Colonic mucosa (tissue), 4 donors: ENCODE results near the gene OR5D16. TPM values are rescaled to one million over a fixed set of nuclear protein-coding genes. Genes with fewer than 3 reads are reported as not detected.

Source experiments
- DNase-seq: peaks from one replicate; pipeline ENCODE4 v3.0.0-alpha.2; 2020
- H3K27ac ChIP-seq: fragments of 200-600 bp; one replicate; pipeline ENCODE4 v1.8.0; 2021
- H3K27me3 ChIP-seq: fragments of 200-600 bp; one replicate; pipeline ENCODE4 v1.8.0; 2021
- H3K36me3 ChIP-seq: fragments of 200-600 bp; one replicate; pipeline ENCODE4 v1.8.0; 2021
- H3K4me1 ChIP-seq: fragments of 200-600 bp; one replicate; pipeline ENCODE4 v1.8.0; 2021; ENCODE audit warnings: mild to moderate bottlenecking
- H3K4me3 ChIP-seq: fragments of 200-600 bp; one replicate; pipeline ENCODE4 v1.8.0; 2021
- H3K9ac ChIP-seq, 2 donors: one replicate each; pipeline ENCODE4 v1.7.0; 2013; ENCODE audit warnings: control low read depth in 2 of 2, low read depth in 2 of 2, low read length in 2 of 2
- H3K9me3 ChIP-seq: fragments of 200-600 bp; one replicate; pipeline ENCODE4 v1.8.0; 2021
- CTCF ChIP-seq: fragments of 200-600 bp; IDR thresholded peaks from one replicate; pipeline ENCODE4 v1.8.0; 2022; ENCODE audit warnings: antibody characterized with exemption, mild to moderate bottlenecking
- intact Hi-C: fragments of 100-400 bp; cut with DNase I; formaldehyde crosslinking; loops from one replicate; pipeline ENCODE4 v1.14.1; 2022
- total RNA-seq, 2 donors: library from RNA; stranded (reverse); fragmentation: NEBNext Ultra II Directional in 1 of 2; extraction: Animal tissue kit (Norgen Biotek cat#: 25700) in 1 of 2; gene quantifications; one replicate each; pipeline ENCODE4 v1.2.1, GENCODE V29; 2021
- donor health status: healthy.
- donor health status: DM: no; HTN: no; CAD: no.
- donor health status: DM: no; HTN: no; CAD: no.

The OR5D16 gene
- total RNA-seq, 2 donors from 2014 or later = not detected

GRCh38 chr11:55811067-55811466, 27.5 kb upstream of the OR5D16 start, which contains the start of gene OR5L1:
TSS of gene OR5L1 (plus strand) at chr11:55811367. CDS start at chr11:55811467, 100 bp downstream.
- Histone ChIP-seq H3K9ac (no peak within 1 kb of the TSS), H3K4me3 (no peak within 1 kb of the TSS), H3K36me3 (no peaks in the 10 kb centered on the region), H3K9me3 (no peaks in the 10 kb centered on the region), H3K27ac (no peak within 1 kb of the TSS), H3K4me1 (no peaks in the 10 kb centered on the region), H3K27me3 (no peaks in the 10 kb centered on the region)
- intact Hi-C loops = no loop called here
- DNase-seq = no peak
- TF ChIP-seq CTCF = no peak

- Histone ChIP-seq H3K4me1 (no peaks in the 10 kb centered on the region), H3K9ac (no peak within 1 kb of the TSS), H3K27ac (no peak within 1 kb of the TSS), H3K27me3 (no peaks in the 10 kb centered on the region), H3K36me3 (no peaks in the 10 kb centered on the region), H3K9me3 (no peaks in the 10 kb centered on the region), H3K4me3 (no peak within 1 kb of the TSS)
- TF ChIP-seq CTCF = no peak
- intact Hi-C loops = no loop called here
- DNase-seq = no peak
These were observed 19.2 kb upstream of the OR5D16 start, which contains the start of gene OR5D18 for GRCh38 chr11:55819330-55819729. TSS of gene OR5D18 (plus strand) at chr11:55819630. CDS start at chr11:55819630, 0 bp downstream.

- H3K27ac ChIP-seq = no peak within 1 kb of the TSS
These were observed 11.6 kb upstream of the OR5D16 start, which contains the start of gene OR5L2 for GRCh38 chr11:55826919-55827318. TSS of gene OR5L2 (plus strand) at chr11:55827219. CDS start at chr11:55827219, 0 bp downstream.

GRCh38 chr11:55847453-55847852, 8.9 kb downstream of the OR5D16 start:
- Histone ChIP-seq H3K4me3 (no peak overlapping the region), H3K4me1 (no peaks in the 10 kb centered on the region), H3K9ac (no peak overlapping the region), H3K27me3 (no peaks in the 10 kb centered on the region), H3K27ac (no peak overlapping the region), H3K9me3 (no peaks in the 10 kb centered on the region), H3K36me3 (no peaks in the 10 kb centered on the region)
- no peak for DNase-seq
- TF ChIP-seq CTCF = no peak
- intact Hi-C loops = no loop called here

More at GRCh38 chr11:55826919-55827318, 11.6 kb upstream of the OR5D16 start, which contains the start of gene OR5L2:
- no peak for TF ChIP-seq CTCF
- intact Hi-C loops = no loop called here
- DNase-seq = no peak
- Histone ChIP-seq H3K36me3 (no peaks in the 10 kb centered on the region), H3K4me3 (no peak within 1 kb of the TSS), H3K9me3 (no peaks in the 10 kb centered on the region), H3K4me1 (no peaks in the 10 kb centered on the region), H3K27me3 (no peaks in the 10 kb centered on the region), H3K9ac (no peak within 1 kb of the TSS)

- no peak overlapping the region for H3K4me3 ChIP-seq
- H3K9me3 ChIP-seq = no peaks in the 10 kb centered on the region
- H3K27ac ChIP-seq = no peak overlapping the region
- H3K27me3 ChIP-seq = no peaks in the 10 kb centered on the region
- H3K9ac ChIP-seq = no peak overlapping the region
- no peak for DNase-seq
- intact Hi-C loops = no loop called here
- TF ChIP-seq CTCF = no peak
- no peaks in the 10 kb centered on the region for H3K4me1 ChIP-seq
- no peaks in the 10 kb centered on the region for H3K36me3 ChIP-seq
These were observed 10.5 kb downstream of the OR5D16 start for GRCh38 chr11:55849037-55849436.
